ENCODE measurements around the gene RNF182. TPM values are rescaled to one million over a fixed set of nuclear protein-coding genes. Genes with fewer than 3 reads are reported as not detected.

RNF182 gene
- polyA plus RNA-seq, 1 experiment, result 1.4 TPM

GRCh38 chr6:13991393-13991792, 66.6 kb downstream of the RNF182 start:
- DNase-seq (ENCODE audit: low read depth), result no peak
- ChIA-PET CTCF (no interaction called here), POLR2A (no interaction called here)
- H3K4me3 ChIP-seq (ENCODE audit: low read depth, low read length), result no peak overlapping the region
- H3K36me3 ChIP-seq (ENCODE audit: control insufficient read depth, insufficient read depth, low read length), result no peaks in the 10 kb centered on the region
- no peaks in the 10 kb centered on the region for H3K27me3 ChIP-seq (ENCODE audit: control insufficient read depth, insufficient read depth, low read length)
- TF ChIP-seq CTCF (IDR thresholded peaks at IDR 0.05; ENCODE audit: insufficient read depth, low read depth, low read length), result no peak

GRCh38 chr6:13992417-13993055, 67.8 kb downstream of the RNF182 start:
- TF ChIP-seq CTCF (IDR thresholded peaks at IDR 0.05; ENCODE audit: insufficient read depth, low read depth, low read length), result no peak
- Histone ChIP-seq H3K36me3 (ENCODE audit: control insufficient read depth, insufficient read depth, low read length) (no peaks in the 10 kb centered on the region), H3K27me3 (ENCODE audit: control insufficient read depth, insufficient read depth, low read length) (no peaks in the 10 kb centered on the region), H3K4me3 (ENCODE audit: low read depth, low read length) (no peak overlapping the region)
- no peak for DNase-seq (ENCODE audit: low read depth)
- CTCF ChIA-PET, result interaction anchor here (0.9 kb wide), 1 partner anchor 40 kb away, joined by 3 read pairs; no protein-coding TSS in a partner anchor
- POLR2A ChIA-PET, result no interaction called here

GRCh38 chr6:13993416-13993815, 68.7 kb downstream of the RNF182 start:
- POLR2A ChIA-PET, result no interaction called here

GRCh38 chr6:13998356-13998755, 73.6 kb downstream of the RNF182 start:
- TF ChIP-seq CTCF (IDR thresholded peaks at IDR 0.05; ENCODE audit: insufficient read depth, low read depth, low read length), result no peak
- no peak for DNase-seq (ENCODE audit: low read depth)
- ChIA-PET POLR2A (no interaction called here), CTCF (interaction anchor here (1.2 kb wide), 1 partner anchor 48 kb away, joined by 4 read pairs; no protein-coding TSS in a partner anchor)
- no peak overlapping the region for H3K4me3 ChIP-seq (ENCODE audit: low read depth, low read length)
- no peaks in the 10 kb centered on the region for H3K36me3 ChIP-seq (ENCODE audit: control insufficient read depth, insufficient read depth, low read length)
- H3K27me3 ChIP-seq (ENCODE audit: control insufficient read depth, insufficient read depth, low read length), result no peaks in the 10 kb centered on the region

More at GRCh38 chr6:13993416-13993815, 68.7 kb downstream of the RNF182 start:
- Histone ChIP-seq H3K36me3 (ENCODE audit: control insufficient read depth, insufficient read depth, low read length) (no peaks in the 10 kb centered on the region), H3K27me3 (ENCODE audit: control insufficient read depth, insufficient read depth, low read length) (no peaks in the 10 kb centered on the region), H3K4me3 (ENCODE audit: low read depth, low read length) (no peak overlapping the region)
- CTCF ChIA-PET, result no interaction called here
- no peak for DNase-seq (ENCODE audit: low read depth)
- no peak for TF ChIP-seq CTCF (IDR thresholded peaks at IDR 0.05; ENCODE audit: insufficient read depth, low read depth, low read length)

GRCh38 chr6:14000901-14001300, 76.1 kb downstream of the RNF182 start:
- ChIA-PET CTCF (interaction anchor here (1.1 kb wide), 1 partner anchor 45 kb away, joined by 3 read pairs; no protein-coding TSS in a partner anchor), POLR2A (interaction anchor here (0.7 kb wide), 1 partner anchor 17 kb away, joined by 3 read pairs; no protein-coding TSS in a partner anchor)
- H3K36me3 ChIP-seq (ENCODE audit: control insufficient read depth, insufficient read depth, low read length), result no peaks in the 10 kb centered on the region
- TF ChIP-seq CTCF (IDR thresholded peaks at IDR 0.05; ENCODE audit: insufficient read depth, low read depth, low read length), result no peak
- no peak for DNase-seq (ENCODE audit: low read depth)
- H3K27me3 ChIP-seq (ENCODE audit: control insufficient read depth, insufficient read depth, low read length), result no peaks in the 10 kb centered on the region
- no peak overlapping the region for H3K4me3 ChIP-seq (ENCODE audit: low read depth, low read length)
